ENCODE data around the gene MOB3C. TPM values are rescaled to one million over a fixed set of nuclear protein-coding genes. Genes with fewer than 3 reads are reported as not detected.

MOB3C gene
- total RNA-seq, 2 experiments from 2014 or later = 2.7 to 3.8 TPM

Other genes with a start within 250 kb of the MOB3C start
- 20.1 and 25.4 TPM in 2 replicates for gene FAAH, start 222.5 kb downstream of the MOB3C start, total RNA-seq (2014; rRNA removed; shearing (Covaris generic))
- 21.9 and 24.8 TPM in 2 replicates for gene FAAH, start 222.5 kb downstream of the MOB3C start, total RNA-seq (2022)
- gene DMBX1, start 127.0 kb downstream of the MOB3C start, total RNA-seq (2014; rRNA removed; shearing (Covaris generic)) = not detected in 2 replicates
- not detected in 2 replicates for gene DMBX1, start 127.0 kb downstream of the MOB3C start, total RNA-seq (2022)
- not detected in 2 replicates for gene KNCN, start 65.2 kb downstream of the MOB3C start, total RNA-seq (2014; rRNA removed; shearing (Covaris generic))
- gene KNCN, start 65.2 kb downstream of the MOB3C start, total RNA-seq (2022) = not detected in 2 replicates
- 11.5 and 18.8 TPM in 2 replicates for gene MKNK1, start 12.5 kb downstream of the MOB3C start, total RNA-seq (2014; rRNA removed; shearing (Covaris generic))
- gene MKNK1, start 12.5 kb downstream of the MOB3C start, total RNA-seq (2022) = 22.1 and 24.0 TPM in 2 replicates
- gene ATPAF1, start 51.6 kb upstream of the MOB3C start, total RNA-seq (2014; rRNA removed; shearing (Covaris generic)) = 37.1 and 38.3 TPM in 2 replicates
- gene ATPAF1, start 51.6 kb upstream of the MOB3C start, total RNA-seq (2022) = 32.3 and 33.3 TPM in 2 replicates
- gene TEX38, start 55.0 kb upstream of the MOB3C start, total RNA-seq (2014; rRNA removed; shearing (Covaris generic)) = not detected in 2 replicates
- not detected in 2 replicates for gene TEX38, start 55.0 kb upstream of the MOB3C start, total RNA-seq (2022)
- gene EFCAB14, start 102.3 kb upstream of the MOB3C start, total RNA-seq (2014; rRNA removed; shearing (Covaris generic)) = 24.8 and 29.9 TPM in 2 replicates
- 38.3 and 38.8 TPM in 2 replicates for gene EFCAB14, start 102.3 kb upstream of the MOB3C start, total RNA-seq (2022)
- gene CYP4B1, start 182.2 kb upstream of the MOB3C start, total RNA-seq (2014; rRNA removed; shearing (Covaris generic)) = not detected in 2 replicates
- not detected in 2 replicates for gene CYP4B1, start 182.2 kb upstream of the MOB3C start, total RNA-seq (2022)

Data from OCI-LY7 (cell line).